Islet of Langerhans (tissue), 1 donor: Measurements from ENCODE around the gene LRP2BP.
"Not testable (repeated sequence)": the region's sequence is repeated elsewhere in the genome, so short reads cannot be mapped to it uniquely, and the experiment has no call there.

ENCODE experiments used
- FAIRE-seq: peaks from one replicate; lab custom pipeline; 2011; peaks lifted over from hg19 to GRCh38; lab: Jason Lieb, UNC

LRP2BP gene

GRCh38 chr4:185361872-185362271, 33.9 kb downstream of the LRP2BP start:
- FAIRE-seq, result no peak

GRCh38 chr4:185359767-185360446, 35.8 kb downstream of the LRP2BP start:
- FAIRE-seq, result no peak

GRCh38 chr4:185358959-185359358, 36.8 kb downstream of the LRP2BP start:
- FAIRE-seq, result no peak

GRCh38 chr4:185358514-185358913, 37.2 kb downstream of the LRP2BP start:
- FAIRE-seq, result no peak

GRCh38 chr4:185357733-185358440, 37.8 kb downstream of the LRP2BP start:
- FAIRE-seq, result no peak

- no peak for FAIRE-seq
Observed at GRCh38 chr4:185357211-185357610, 38.5 kb downstream of the LRP2BP start.

GRCh38 chr4:185352741-185353140, 43.0 kb downstream of the LRP2BP start:
- no peak for FAIRE-seq

GRCh38 chr4:185352202-185352601, 43.5 kb downstream of the LRP2BP start:
- FAIRE-seq, result no peak

- FAIRE-seq, result no peak
Observed at GRCh38 chr4:185351691-185352090, 44.0 kb downstream of the LRP2BP start.

- FAIRE-seq, result no peak
Observed at GRCh38 chr4:185346975-185347601, 48.6 kb downstream of the LRP2BP start.

- no peak for FAIRE-seq
Observed at GRCh38 chr4:185344743-185345538, 50.8 kb downstream of the LRP2BP start.

- no peak for FAIRE-seq
Observed at GRCh38 chr4:185343726-185344581, 51.8 kb downstream of the LRP2BP start.

GRCh38 chr4:185341841-185342240, 53.9 kb downstream of the LRP2BP start:
- FAIRE-seq, result no peak

GRCh38 chr4:185341377-185341776, 54.3 kb downstream of the LRP2BP start:
- no peak for FAIRE-seq

GRCh38 chr4:185339941-185340340, 55.8 kb downstream of the LRP2BP start:
- FAIRE-seq, result no peak

- FAIRE-seq, result no peak
Observed at GRCh38 chr4:185335579-185335978, 60.1 kb downstream of the LRP2BP start.

GRCh38 chr4:185334326-185334725, 61.4 kb downstream of the LRP2BP start:
- no peak for FAIRE-seq

GRCh38 chr4:185332575-185333464, 62.9 kb downstream of the LRP2BP start:
- FAIRE-seq, result no peak

- not testable (repeated sequence) for FAIRE-seq
Observed at GRCh38 chr4:185329879-185330510, 65.7 kb downstream of the LRP2BP start.

GRCh38 chr4:185328586-185328985, 67.1 kb downstream of the LRP2BP start:
- FAIRE-seq, result no peak
